ENCODE results near the gene IHH. TPM values are rescaled to one million over a fixed set of nuclear protein-coding genes. Genes with fewer than 3 reads are reported as not detected.

The IHH gene
- total RNA-seq, result under 1 TPM in 1 of 3 donors, not detected in 2; 0.28 TPM

DNA sequence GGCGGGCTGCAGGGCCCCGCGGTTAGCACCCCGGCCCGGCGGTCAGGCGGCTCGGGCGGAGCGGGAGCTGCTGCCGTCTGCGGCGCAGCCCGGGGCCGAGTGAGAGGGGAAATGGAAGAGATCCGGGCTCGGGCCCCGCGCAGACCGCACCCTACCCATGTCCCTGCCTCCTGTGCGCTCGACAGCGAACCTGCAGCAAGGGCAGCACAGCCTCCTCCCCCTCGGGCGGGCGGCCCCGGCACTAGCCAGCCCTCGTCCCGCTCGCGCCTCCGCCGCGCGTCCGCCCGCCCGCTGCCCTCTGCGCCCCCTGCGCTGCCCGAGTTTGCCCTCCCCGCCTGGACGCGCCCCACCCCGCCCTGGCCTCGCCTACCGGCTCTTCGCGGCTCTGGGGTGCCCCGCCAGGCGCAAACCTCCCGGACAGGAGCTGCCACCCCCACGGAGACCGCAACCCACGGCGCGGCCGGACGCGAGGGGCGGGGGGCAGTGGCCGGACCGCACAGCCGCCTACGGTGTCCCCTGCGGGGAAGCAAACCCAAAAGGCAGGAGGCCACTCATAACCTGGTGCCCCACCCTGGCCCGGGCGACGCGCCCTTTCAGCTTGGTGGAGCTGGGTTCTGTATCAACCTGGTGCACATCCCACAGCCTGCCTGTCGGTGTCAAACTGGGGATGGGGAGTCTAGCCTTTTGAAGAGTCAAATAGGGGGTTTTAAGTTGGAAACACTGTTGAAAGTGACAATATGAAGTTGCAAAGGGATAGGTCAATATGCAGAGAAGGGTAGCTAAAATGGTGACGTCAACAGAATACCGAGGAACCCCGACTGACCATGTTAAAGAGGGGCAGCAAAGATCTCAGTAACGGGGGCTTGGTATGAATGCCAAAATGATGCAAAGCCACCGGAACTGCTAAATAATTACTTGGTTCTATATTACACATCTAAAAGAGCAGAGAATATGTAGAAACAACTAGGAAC, at the start of gene IHH:
Gene IHH, minus strand, starts transcription at position 101 of the 971 bp plus-strand sequence. CDS start 454 bp downstream, outside the sequence.
- Mint-ChIP-seq H3K27me3 (ENCODE audit: low read depth) (peaks cover 56% of the 10 kb centered on the region), H3K4me1 (ENCODE audit: low read depth) (peaks cover 28% of the 10 kb centered on the region), H3K9me3 (no peaks in the 10 kb centered on the region), H3K36me3 (ENCODE audit: insufficient read depth) (no peaks in the 10 kb centered on the region), H3K4me3 (peak within 1 kb of the TSS; percentile 46)
- DNase-seq (no peak), ATAC-seq (peak in 1 of 2 donors; percentile 7)

- Mint-ChIP-seq H3K4me1 (ENCODE audit: low read depth) (peaks cover 37% of the 10 kb centered on the region), H3K9me3 (no peaks in the 10 kb centered on the region), H3K36me3 (ENCODE audit: insufficient read depth) (peaks cover 16% of the 10 kb centered on the region), H3K27me3 (ENCODE audit: low read depth) (no peaks in the 10 kb centered on the region), H3K4me3 (no peak overlapping the region)
- DNase-seq (peak; percentile 38), ATAC-seq (peak; percentile 72 to 87)
Observed at GRCh38 chr2:219109471-219109870, 48.8 kb upstream of the IHH start.

GRCh38 chr2:219107758-219108157, 47.0 kb upstream of the IHH start:
- ATAC-seq (no peak), DNase-seq (no peak)
- Mint-ChIP-seq H3K4me3 (no peak overlapping the region), H3K27me3 (ENCODE audit: low read depth) (no peaks in the 10 kb centered on the region), H3K36me3 (ENCODE audit: insufficient read depth) (peaks cover 17% of the 10 kb centered on the region), H3K9me3 (no peaks in the 10 kb centered on the region), H3K4me1 (ENCODE audit: low read depth) (peaks cover 43% of the 10 kb centered on the region)

GRCh38 chr2:219106251-219106650, 45.5 kb upstream of the IHH start:
- Mint-ChIP-seq H3K27me3 (ENCODE audit: low read depth) (no peaks in the 10 kb centered on the region), H3K4me1 (ENCODE audit: low read depth) (peaks cover 38% of the 10 kb centered on the region), H3K9me3 (no peaks in the 10 kb centered on the region), H3K36me3 (ENCODE audit: insufficient read depth) (peaks cover 19% of the 10 kb centered on the region), H3K4me3 (no peak overlapping the region)
- no peak for DNase-seq
- ATAC-seq, result no peak

GRCh38 chr2:219104107-219105035, 43.6 kb upstream of the IHH start:
- ATAC-seq (peak; percentile 54 to 70), DNase-seq (no peak)
- Mint-ChIP-seq H3K4me3 (no peak overlapping the region), H3K27me3 (ENCODE audit: low read depth) (no peaks in the 10 kb centered on the region), H3K36me3 (ENCODE audit: insufficient read depth) (peaks cover 19% of the 10 kb centered on the region), H3K9me3 (no peaks in the 10 kb centered on the region), H3K4me1 (ENCODE audit: low read depth) (peaks cover 32% of the 10 kb centered on the region)

- no peak overlapping the region for H3K4me3 Mint-ChIP-seq
- peaks cover 7% of the 10 kb centered on the region for H3K36me3 Mint-ChIP-seq (ENCODE audit: insufficient read depth)
- no peaks in the 10 kb centered on the region for H3K27me3 Mint-ChIP-seq (ENCODE audit: low read depth)
- H3K4me1 Mint-ChIP-seq (ENCODE audit: low read depth), result peaks cover 4% of the 10 kb centered on the region
- DNase-seq (no peak), ATAC-seq (no peak)
- no peaks in the 10 kb centered on the region for H3K9me3 Mint-ChIP-seq
Observed at GRCh38 chr2:219099329-219099728, 38.6 kb upstream of the IHH start.

DNA sequence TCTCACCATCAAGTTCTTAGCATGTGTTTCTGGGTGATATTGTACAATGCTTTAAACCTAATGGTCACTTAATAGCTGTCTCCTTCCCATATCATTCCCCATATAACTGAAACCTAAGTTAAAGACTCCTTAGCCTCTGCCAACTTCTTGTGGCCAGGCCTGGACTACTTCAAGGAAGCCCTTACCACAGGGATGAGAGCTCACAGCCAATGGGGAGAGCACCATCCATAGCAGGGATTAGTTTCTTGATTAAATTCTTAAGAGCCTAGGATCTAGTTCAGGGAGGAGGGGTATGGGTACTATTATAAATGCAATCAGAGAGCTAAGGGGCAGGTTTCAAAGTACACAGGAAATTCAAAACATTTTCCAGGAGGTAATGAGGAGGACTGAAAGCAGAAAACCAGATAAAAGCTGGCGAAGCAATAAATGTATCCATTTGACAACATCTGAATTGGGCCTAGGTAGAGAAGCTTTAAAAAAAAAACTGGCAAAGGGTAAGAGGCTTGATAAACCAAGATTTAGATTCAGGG, 34.8 kb upstream of the IHH start:
- H3K9me3 Mint-ChIP-seq, result no peaks in the 10 kb centered on the region
- no peaks in the 10 kb centered on the region for H3K4me1 Mint-ChIP-seq (ENCODE audit: low read depth)
- H3K36me3 Mint-ChIP-seq (ENCODE audit: insufficient read depth), result peaks cover 20% of the 10 kb centered on the region

GRCh38 chr2:219094171-219094570, 33.5 kb upstream of the IHH start:
- no peaks in the 10 kb centered on the region for H3K27me3 Mint-ChIP-seq (ENCODE audit: low read depth)

More for the DNA sequence above, 34.8 kb upstream of the IHH start:
- DNase-seq (no peak), ATAC-seq (no peak)
- Mint-ChIP-seq H3K4me3 (no peak overlapping the region), H3K27me3 (ENCODE audit: low read depth) (no peaks in the 10 kb centered on the region)

GRCh38 chr2:219090436-219091299, 29.9 kb upstream of the IHH start:
- H3K27me3 Mint-ChIP-seq (ENCODE audit: low read depth), result no peaks in the 10 kb centered on the region
- DNase-seq (no peak), ATAC-seq (no peak)
- peaks cover 3% of the 10 kb centered on the region for H3K4me1 Mint-ChIP-seq (ENCODE audit: low read depth)
- no peaks in the 10 kb centered on the region for H3K9me3 Mint-ChIP-seq
- no peak overlapping the region for H3K4me3 Mint-ChIP-seq
- peaks cover 31% of the 10 kb centered on the region for H3K36me3 Mint-ChIP-seq (ENCODE audit: insufficient read depth)

More at GRCh38 chr2:219094171-219094570, 33.5 kb upstream of the IHH start:
- peaks cover 25% of the 10 kb centered on the region for H3K36me3 Mint-ChIP-seq (ENCODE audit: insufficient read depth)
- H3K9me3 Mint-ChIP-seq, result no peaks in the 10 kb centered on the region
- ATAC-seq, result no peak
- no peaks in the 10 kb centered on the region for H3K4me1 Mint-ChIP-seq (ENCODE audit: low read depth)
- H3K4me3 Mint-ChIP-seq, result no peak overlapping the region
- no peak for DNase-seq

GRCh38 chr2:219089330-219089729, 28.6 kb upstream of the IHH start:
- no peak overlapping the region for H3K4me3 Mint-ChIP-seq
- no peaks in the 10 kb centered on the region for H3K27me3 Mint-ChIP-seq (ENCODE audit: low read depth)
- H3K4me1 Mint-ChIP-seq (ENCODE audit: low read depth), result peaks cover 5% of the 10 kb centered on the region
- peaks cover 31% of the 10 kb centered on the region for H3K36me3 Mint-ChIP-seq (ENCODE audit: insufficient read depth)
- no peak for DNase-seq
- no peak for ATAC-seq
- no peaks in the 10 kb centered on the region for H3K9me3 Mint-ChIP-seq

GRCh38 chr2:219087848-219088247, 27.1 kb upstream of the IHH start:
- H3K36me3 Mint-ChIP-seq (ENCODE audit: insufficient read depth), result peaks cover 21% of the 10 kb centered on the region
- ATAC-seq (no peak), DNase-seq (no peak)
- peaks cover 5% of the 10 kb centered on the region for H3K4me1 Mint-ChIP-seq (ENCODE audit: low read depth)
- H3K9me3 Mint-ChIP-seq, result no peaks in the 10 kb centered on the region
- no peak overlapping the region for H3K4me3 Mint-ChIP-seq
- H3K27me3 Mint-ChIP-seq (ENCODE audit: low read depth), result no peaks in the 10 kb centered on the region

DNA sequence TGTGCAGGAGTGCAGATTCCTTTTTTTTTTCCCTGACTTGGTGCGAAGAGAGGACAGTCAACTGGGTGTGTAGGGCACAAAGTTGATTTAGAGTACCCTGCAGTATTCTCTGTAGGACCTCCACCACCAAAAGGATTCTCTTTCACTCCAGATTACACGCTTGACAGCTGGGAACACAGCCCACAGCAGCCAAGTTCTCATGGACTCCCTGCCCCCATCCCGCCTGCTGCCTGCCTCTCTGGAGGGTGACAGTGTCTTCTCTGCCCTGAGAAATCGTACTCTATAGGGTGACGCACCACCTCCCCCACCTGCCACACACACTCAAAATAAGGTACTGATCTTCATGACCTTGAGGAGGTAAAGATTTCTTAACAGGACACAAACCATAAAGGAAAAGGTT, 26.6 kb upstream of the IHH start:
- peaks cover 21% of the 10 kb centered on the region for H3K36me3 Mint-ChIP-seq (ENCODE audit: insufficient read depth)
- peaks cover 5% of the 10 kb centered on the region for H3K4me1 Mint-ChIP-seq (ENCODE audit: low read depth)

DNA sequence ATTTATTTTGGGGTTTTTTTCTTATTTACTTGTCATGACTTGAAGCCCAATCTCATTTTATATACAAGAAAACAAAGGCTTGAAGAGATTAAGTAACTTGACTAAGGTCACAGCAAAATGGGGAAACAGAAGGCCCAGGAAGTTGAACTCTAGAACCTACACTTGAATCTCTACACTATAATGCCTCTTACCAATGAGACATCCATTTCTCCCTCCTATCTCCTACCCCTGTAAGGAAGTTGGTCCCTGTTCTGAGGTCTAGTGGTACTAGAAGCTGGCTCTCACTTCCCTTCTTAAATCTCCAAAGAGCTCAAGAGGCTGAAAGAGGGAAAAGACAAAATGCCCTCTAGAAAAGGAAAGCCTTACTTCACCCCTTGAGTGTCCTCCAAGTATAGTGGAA, 25.5 kb upstream of the IHH start:
- Mint-ChIP-seq H3K4me1 (ENCODE audit: low read depth) (peaks cover 5% of the 10 kb centered on the region), H3K27me3 (ENCODE audit: low read depth) (no peaks in the 10 kb centered on the region), H3K36me3 (ENCODE audit: insufficient read depth) (peaks cover 17% of the 10 kb centered on the region), H3K9me3 (no peaks in the 10 kb centered on the region), H3K4me3 (no peak overlapping the region)
- no peak for DNase-seq
- ATAC-seq, result no peak

More for the DNA sequence above, 26.6 kb upstream of the IHH start:
- H3K4me3 Mint-ChIP-seq, result no peak overlapping the region
- no peak for ATAC-seq
- DNase-seq, result no peak
- no peaks in the 10 kb centered on the region for H3K27me3 Mint-ChIP-seq (ENCODE audit: low read depth)
- no peaks in the 10 kb centered on the region for H3K9me3 Mint-ChIP-seq
